ENCODE data around the gene C9orf78.

GRCh38 chr9:129863059-129863690 lies 28.1 kb upstream of the C9orf78 start:
- TF ChIP-seq CTCF (IDR thresholded peaks at IDR 0.05; ENCODE audit: insufficient read depth, low read length) (no peak), GABPA (IDR thresholded peaks at IDR 0.05; ENCODE audit: low read depth) (peak; percentile 73), SPI1 (IDR thresholded peaks at IDR 0.05; ENCODE audit: borderline replicate concordance, low read depth) (peak; percentile 40; the same call in 1 of the 2 replicates), REST (IDR thresholded peaks at IDR 0.05; ENCODE audit: insufficient replicate concordance, low read depth) (peak; percentile 55)
